D341Med (cell line): ENCODE data around the gene ZSCAN31.
"Not testable (repeated sequence)": the region's sequence is repeated elsewhere in the genome, so short reads cannot be mapped to it uniquely, and the experiment has no call there.

Experiments used
- DNase-seq: peaks from one replicate; pipeline ENCODE4 v3.0.0; 2012; ENCODE audit warnings: low spot score

ZSCAN31 gene

GRCh38 chr6:28335564-28336283 lies at the start of gene ZSCAN31:
Gene ZSCAN31, minus strand, starts transcription at chr6:28336148. Its CDS starts 6,465 bp downstream, at chr6:28329683.
- peak; percentile 92 for DNase-seq

GRCh38 chr6:28384143-28384533 lies 48.2 kb upstream of the ZSCAN31 start:
- no peak for DNase-seq

- peak; percentile 78 for DNase-seq
Measured at GRCh38 chr6:28383235-28384142, 47.5 kb upstream of the ZSCAN31 start.

- DNase-seq = no peak
Measured at GRCh38 chr6:28380381-28380780, 44.4 kb upstream of the ZSCAN31 start.

- no peak for DNase-seq
Measured at GRCh38 chr6:28378644-28379043, 42.7 kb upstream of the ZSCAN31 start.

GRCh38 chr6:28377879-28378278 lies 41.9 kb upstream of the ZSCAN31 start:
- DNase-seq = no peak

- no peak for DNase-seq
Measured at GRCh38 chr6:28373925-28374324, 38.0 kb upstream of the ZSCAN31 start.

- DNase-seq = no peak
Measured at GRCh38 chr6:28371706-28372451, 35.9 kb upstream of the ZSCAN31 start.

- DNase-seq = no peak
Measured at GRCh38 chr6:28371280-28371679, 35.3 kb upstream of the ZSCAN31 start.

- no peak for DNase-seq
Measured at GRCh38 chr6:28370440-28370839, 34.5 kb upstream of the ZSCAN31 start.

GRCh38 chr6:28369463-28369862 lies 33.5 kb upstream of the ZSCAN31 start:
- DNase-seq = no peak

- no peak for DNase-seq
Measured at GRCh38 chr6:28368522-28368921, 32.6 kb upstream of the ZSCAN31 start.

GRCh38 chr6:28365590-28365989 lies 29.6 kb upstream of the ZSCAN31 start:
- DNase-seq = not testable (repeated sequence)

- DNase-seq = no peak
Measured at GRCh38 chr6:28360961-28361360, 25.0 kb upstream of the ZSCAN31 start.

- not testable (repeated sequence) for DNase-seq
Measured at GRCh38 chr6:28359562-28359961, 23.6 kb upstream of the ZSCAN31 start.

GRCh38 chr6:28357036-28357435 lies 21.1 kb upstream of the ZSCAN31 start:
- DNase-seq = no peak

- no peak for DNase-seq
Measured at GRCh38 chr6:28356666-28357020, 20.7 kb upstream of the ZSCAN31 start.

GRCh38 chr6:28355743-28356665 lies 20.1 kb upstream of the ZSCAN31 start:
- peak; percentile 76 for DNase-seq

- no peak for DNase-seq
Measured at GRCh38 chr6:28354688-28355554, 19.0 kb upstream of the ZSCAN31 start.

GRCh38 chr6:28353981-28354676 lies 18.2 kb upstream of the ZSCAN31 start:
- no peak for DNase-seq
